Measurements from ENCODE around the gene ASB7.
"Not testable (repeated sequence)": the region's sequence is repeated elsewhere in the genome, so short reads cannot be mapped to it uniquely, and the experiment has no call there.

ASB7 gene

GRCh38 chr15:100602064-100602822 is at the start of gene ASB7, which contains the start of gene LINS1:
Gene ASB7, plus strand, starts transcription at chr15:100602589. Its CDS starts 9,628 bp downstream, at chr15:100612217.
Gene LINS1, minus strand, starts transcription at chr15:100602184. Its CDS starts 21,342 bp downstream, at chr15:100580842.
- in situ Hi-C loops (cut with HindIII; ENCODE audit: low sequenced_read_pairs): no loop called here

DNA sequence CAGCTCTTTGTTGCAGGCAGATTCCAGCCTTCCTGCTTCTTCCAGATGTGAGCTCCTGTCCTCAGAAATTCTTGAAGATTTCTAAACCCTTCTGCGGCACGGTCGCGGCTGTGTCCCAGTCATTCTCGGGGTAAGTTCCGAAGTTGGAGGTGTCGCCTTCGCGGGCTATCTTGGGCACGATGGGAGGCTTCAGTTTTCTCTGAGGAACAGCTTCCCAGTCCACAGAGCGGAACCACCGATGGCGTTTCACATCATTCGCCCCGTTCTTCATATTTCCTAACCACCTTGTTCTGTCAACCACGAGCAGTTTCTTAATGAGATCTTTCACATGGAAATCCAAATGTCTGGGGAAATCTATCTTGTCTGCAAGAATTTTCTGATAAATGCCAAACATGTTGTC is 48.9 kb upstream of the ASB7 start:
- in situ Hi-C loops (cut with HindIII; ENCODE audit: low sequenced_read_pairs): no loop called here

DNA sequence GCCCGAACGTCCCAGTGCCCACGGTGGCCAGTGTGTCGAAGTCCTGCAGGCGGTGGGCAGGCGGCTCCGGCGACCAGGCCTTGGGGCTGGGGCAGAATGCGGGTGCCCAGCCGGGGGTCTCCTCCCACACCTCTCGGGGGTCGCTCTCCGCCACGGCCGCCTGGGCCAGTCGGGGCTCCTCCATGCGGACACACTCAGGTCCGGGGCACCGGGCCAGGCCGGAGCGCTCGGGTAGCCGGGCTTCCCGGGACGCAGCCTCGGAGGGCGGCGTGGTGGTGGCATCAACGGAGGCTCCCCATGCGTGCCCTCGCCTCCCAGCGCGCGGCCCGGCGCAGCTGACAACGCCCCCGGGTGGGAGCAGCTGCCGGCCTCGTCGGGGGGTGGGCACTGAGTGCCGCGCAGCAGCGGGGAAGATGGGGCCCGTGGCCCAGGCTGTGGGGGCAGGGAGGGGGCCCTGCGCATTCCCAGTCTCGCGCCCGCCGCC is 43.6 kb upstream of the ASB7 start:
- in situ Hi-C loops (cut with HindIII; ENCODE audit: low sequenced_read_pairs): no loop called here

- in situ Hi-C loops (cut with HindIII; ENCODE audit: low sequenced_read_pairs): no loop called here
Measured at GRCh38 chr15:100559330-100559729, 43.1 kb upstream of the ASB7 start.

GRCh38 chr15:100560323-100560722 is 42.1 kb upstream of the ASB7 start:
- in situ Hi-C loops (cut with HindIII; ENCODE audit: low sequenced_read_pairs): no loop called here

DNA sequence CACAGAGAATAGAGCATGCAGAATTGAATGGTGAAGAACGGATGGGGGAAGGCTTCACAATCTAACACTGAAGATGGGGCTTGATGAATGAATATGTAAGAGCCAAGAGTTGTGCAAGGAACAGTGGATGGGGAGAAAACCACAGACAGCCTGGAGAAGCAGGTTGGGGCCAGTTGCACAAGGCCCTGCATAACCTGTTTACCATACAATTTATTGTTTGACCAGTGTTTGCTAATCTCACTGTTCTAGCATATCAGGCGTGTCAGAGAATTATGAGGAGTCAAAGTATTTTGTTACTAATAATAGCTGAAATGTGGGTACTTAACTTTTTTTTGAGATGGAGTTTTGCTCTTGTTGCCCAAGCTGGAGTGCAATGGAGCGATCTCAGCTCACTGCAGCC is 36.8 kb upstream of the ASB7 start:
- in situ Hi-C loops (cut with HindIII; ENCODE audit: low sequenced_read_pairs): no loop called here

- in situ Hi-C loops (cut with HindIII; ENCODE audit: low sequenced_read_pairs): no loop called here
Measured at GRCh38 chr15:100566850-100567628, 35.4 kb upstream of the ASB7 start.

DNA sequence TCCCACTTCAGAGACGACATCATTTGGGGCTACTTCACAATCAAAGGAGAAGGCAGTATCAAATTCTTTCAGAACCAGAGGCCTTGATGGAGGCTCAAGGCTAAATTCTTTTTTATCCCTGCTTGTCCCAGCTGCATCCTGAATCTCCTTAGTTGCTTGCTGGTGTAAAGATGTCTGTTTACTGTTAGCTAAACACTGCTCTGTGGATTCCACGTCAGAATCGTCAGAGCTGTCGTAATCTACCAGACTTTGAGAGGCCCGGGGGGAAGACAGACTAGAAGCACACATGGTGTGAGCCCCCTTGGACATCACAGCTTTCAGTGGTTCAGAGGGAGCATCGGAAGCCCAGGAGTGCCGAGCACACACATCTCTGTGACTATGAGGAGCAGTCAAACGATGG is 33.0 kb upstream of the ASB7 start:
- in situ Hi-C loops (cut with HindIII; ENCODE audit: low sequenced_read_pairs): no loop called here

DNA sequence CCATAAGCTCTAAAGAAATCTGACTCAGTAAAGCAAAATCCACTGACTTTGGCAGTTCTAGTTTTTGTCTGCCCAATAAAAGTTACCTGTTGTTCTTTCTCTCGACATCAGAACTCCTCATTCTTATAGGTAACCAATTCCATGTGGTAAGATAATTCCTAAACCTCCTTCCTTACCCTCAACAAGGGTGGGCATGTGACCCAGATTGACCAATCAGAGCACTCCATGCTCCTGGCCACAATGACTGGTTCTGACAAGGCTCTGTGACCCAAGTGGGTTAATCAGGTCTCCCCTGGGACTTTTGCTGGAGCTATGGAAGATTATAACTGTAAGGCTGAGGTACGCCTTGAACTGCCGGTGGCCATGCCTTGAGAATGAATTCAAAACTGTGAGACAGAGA is 32.1 kb upstream of the ASB7 start:
- in situ Hi-C loops (cut with HindIII; ENCODE audit: low sequenced_read_pairs): no loop called here

- in situ Hi-C loops (cut with HindIII; ENCODE audit: low sequenced_read_pairs): no loop called here
Measured at GRCh38 chr15:100570735-100571313, 31.6 kb upstream of the ASB7 start.

GRCh38 chr15:100571592-100572167 is 30.7 kb upstream of the ASB7 start:
- in situ Hi-C loops (cut with HindIII; ENCODE audit: low sequenced_read_pairs): no loop called here

DNA sequence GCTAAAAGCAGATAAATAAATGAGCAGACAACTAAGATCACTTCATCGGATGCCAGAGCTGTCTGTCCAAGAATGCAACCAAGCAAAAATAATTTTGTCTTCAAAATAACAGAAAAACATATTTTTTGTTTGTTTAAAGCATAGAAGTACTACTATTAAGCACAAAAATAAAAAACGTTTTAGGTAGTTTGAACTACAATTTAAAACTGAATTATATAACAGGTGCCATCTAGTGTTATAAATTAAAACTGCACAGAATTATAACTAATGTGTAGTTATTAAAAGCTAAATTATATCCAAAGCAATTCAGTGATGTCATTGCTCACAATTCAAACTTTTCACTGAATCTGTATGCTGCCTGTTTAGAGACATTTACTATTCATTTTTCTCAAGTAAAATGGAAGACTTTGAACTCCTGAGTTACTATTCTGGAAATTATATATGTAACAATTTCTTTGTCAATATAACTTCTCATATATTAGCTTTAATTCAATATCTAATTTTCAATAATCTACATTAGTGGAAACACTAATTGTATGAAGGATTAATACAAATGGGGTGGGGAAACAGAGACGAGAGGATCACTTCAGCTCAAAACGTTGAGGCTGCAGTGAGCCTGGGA is 29.9 kb upstream of the ASB7 start:
- in situ Hi-C loops (cut with HindIII; ENCODE audit: low sequenced_read_pairs): no loop called here

DNA sequence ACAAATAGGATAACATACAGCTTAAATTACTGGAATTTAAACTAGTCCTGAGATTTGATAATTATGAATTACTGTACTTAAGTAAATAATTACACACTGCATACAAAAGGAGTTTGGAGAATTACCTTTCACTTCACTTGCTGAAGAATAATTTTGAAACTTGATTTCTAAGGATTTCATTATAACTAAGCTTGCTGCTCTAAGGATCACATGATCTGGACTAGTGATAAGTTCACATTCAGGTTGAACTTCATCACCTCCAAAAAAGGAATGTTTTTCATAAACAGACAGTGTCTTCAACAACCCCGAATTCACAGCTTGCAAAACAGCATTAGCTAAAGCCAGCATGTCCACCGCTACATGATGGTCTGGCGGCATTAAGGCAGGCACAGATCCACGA is 28.9 kb upstream of the ASB7 start:
- in situ Hi-C loops (cut with HindIII; ENCODE audit: low sequenced_read_pairs): no loop called here

- in situ Hi-C loops (cut with HindIII; ENCODE audit: low sequenced_read_pairs): no loop called here
Measured at GRCh38 chr15:100580414-100580813, 22.0 kb upstream of the ASB7 start.

DNA sequence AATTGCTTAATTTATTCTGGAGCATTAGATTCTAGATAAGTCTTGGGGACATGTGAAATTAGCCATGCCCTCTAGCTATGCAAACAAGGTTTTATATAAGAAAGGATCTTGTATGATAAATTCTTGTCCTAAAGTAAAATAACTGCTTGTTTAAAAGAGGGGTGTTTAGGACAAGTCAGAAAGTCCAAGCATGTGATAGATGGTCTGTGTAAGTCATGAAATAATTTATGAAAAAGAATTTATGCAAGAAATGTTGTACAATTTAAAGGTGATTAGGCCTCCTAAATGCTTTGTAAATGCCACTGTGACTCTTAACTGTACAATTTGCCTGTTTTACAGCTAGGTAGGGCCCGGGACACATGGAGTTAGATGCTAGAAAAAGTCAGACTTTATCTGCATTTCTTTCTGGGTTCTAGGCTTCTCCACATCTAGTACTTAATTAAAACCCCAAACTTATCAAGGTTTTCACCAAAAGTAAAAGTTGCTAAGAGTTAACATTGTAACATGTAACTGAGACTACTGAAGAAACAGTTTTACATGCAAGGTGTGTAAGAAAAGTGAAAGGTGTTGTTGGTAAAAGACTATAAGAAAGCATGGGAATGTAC is 13.6 kb upstream of the ASB7 start:
- in situ Hi-C loops (cut with HindIII; ENCODE audit: low sequenced_read_pairs): no loop called here

GRCh38 chr15:100591163-100591562 is 11.2 kb upstream of the ASB7 start:
- in situ Hi-C loops (cut with HindIII; ENCODE audit: low sequenced_read_pairs): not testable (repeated sequence)

DNA sequence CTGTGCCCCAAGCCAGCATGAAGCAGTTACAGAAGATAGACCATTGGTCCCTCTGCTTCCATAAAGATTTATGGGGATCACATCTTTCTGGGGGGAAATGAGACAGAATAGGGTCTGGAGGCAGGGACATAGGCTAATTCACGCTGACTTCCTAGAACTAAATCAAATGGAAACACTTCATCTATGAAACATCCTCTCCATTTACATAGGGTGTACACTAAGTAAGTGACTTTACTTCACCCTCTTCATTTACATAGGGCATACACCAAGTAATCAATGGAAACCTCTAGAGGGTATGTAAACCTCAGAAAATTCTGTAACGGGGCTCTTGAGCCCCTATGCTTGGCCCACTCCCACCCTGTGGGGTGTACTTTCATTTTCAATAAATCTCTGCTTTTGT is 10.6 kb upstream of the ASB7 start:
- in situ Hi-C loops (cut with HindIII; ENCODE audit: low sequenced_read_pairs): no loop called here

- in situ Hi-C loops (cut with HindIII; ENCODE audit: low sequenced_read_pairs): no loop called here
Measured at GRCh38 chr15:100592898-100593297, 9.5 kb upstream of the ASB7 start.

DNA sequence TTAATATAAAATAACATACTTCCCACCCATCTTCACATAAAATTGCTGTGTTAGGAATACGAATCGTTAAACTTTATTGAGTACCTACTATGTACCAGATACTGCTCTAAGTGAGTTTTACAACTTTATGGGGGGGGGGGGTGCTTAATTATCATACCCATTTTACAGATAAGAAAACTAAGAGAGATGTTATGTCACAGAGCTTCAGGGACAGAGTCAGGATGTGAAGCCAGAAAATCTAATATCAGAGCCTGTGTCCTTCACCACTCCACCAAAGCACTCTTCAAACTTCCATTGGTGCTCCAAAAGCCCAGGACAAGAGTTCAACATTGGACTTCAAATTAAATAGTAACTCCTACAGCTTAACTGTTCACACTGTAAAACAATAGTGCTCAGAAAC is 9.0 kb upstream of the ASB7 start:
- in situ Hi-C loops (cut with HindIII; ENCODE audit: low sequenced_read_pairs): no loop called here

DNA sequence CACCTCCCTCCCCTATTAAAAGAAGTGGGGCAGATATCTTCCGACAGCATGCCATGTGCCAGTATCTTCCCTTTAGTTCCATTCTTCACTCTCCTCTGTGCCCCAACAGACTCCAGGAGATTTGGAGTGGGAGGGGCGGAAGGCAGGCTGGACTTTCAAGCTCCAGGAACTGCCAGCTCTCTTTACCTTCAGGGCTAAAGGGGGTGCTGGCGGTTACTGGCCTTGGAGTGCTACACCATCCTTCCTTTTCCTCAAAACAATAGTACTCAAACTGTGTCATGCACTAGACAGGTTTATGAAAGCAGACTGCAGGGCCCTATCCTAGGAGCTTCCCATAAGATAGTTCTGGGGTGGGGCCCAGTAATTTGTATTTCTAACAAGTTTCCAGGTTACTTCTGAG is 6.4 kb upstream of the ASB7 start:
- in situ Hi-C loops (cut with HindIII; ENCODE audit: low sequenced_read_pairs): no loop called here

DNA sequence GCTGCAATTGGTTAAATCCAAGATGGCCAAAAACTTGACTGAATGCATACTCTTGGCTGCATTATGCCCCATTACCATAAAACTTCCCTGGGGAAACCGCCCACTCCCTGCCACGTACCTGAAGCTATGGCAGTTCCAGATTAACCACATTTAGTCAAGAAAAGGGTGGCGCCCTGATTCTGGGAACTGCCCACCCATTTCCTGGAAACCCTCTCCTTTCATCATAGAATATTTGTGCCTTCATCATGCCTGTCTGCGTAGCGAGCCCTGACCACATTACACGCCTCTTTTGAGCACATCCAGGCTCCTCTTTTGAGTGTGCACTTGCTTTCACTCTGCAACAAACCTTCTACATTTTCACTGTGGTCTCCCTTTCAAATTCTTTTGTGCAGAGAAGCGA is 5.6 kb upstream of the ASB7 start:
- in situ Hi-C loops (cut with HindIII; ENCODE audit: low sequenced_read_pairs): no loop called here
